PC-9 (cell line): ENCODE measurements around the gene DAP3.

Experiments used
- EZH2 ChIP-seq: fragments of 200-600 bp; sonication (generic); IDR thresholded peaks from 2 replicates; pipeline ENCODE4 v1.8.0; 2017; ENCODE audit warnings: antibody characterized with exemption, low read depth
- TF ChIP-seq, protein P1 (sequence below): fragments of 200-600 bp; sonication (generic); conservative IDR thresholded peaks from 2 replicates; pipeline ENCODE4 v1.6.1; 2017; ENCODE audit warnings: mixed run types, antibody characterized with exemption, mild to moderate bottlenecking, moderate library complexity

DNA sequence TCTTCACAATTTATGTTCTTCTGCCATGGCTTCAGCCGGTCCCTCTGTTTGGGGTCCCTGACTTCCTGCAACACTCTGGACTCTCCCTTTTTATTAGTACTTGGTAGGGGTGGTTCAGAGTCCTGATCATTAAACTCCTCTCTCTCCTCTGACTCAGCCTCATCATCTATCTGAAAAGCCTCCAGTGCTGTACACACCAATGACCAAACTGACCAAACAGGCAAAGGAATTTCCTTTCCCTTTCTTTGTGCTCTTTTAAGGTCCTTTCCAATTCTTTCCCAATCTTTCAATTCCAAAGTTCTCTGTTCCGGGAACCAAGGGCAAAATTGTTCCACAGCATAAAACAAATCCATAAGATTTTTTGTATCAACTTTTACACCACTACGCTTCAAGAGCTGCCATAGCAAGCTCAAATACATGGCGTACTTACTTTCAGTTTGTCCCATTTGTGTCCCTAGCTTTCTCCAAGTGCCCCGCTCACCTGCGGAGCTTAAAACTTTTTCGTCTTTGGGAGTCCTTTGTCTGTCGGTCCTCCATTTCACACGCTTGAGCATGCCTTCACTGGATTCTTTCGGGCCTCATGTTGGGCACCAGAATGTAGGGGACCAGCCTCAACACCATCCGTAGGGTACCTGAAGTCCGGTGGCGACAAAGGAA lies 9.6 kb downstream of the DAP3 start:
- TF ChIP-seq, protein P1, sequence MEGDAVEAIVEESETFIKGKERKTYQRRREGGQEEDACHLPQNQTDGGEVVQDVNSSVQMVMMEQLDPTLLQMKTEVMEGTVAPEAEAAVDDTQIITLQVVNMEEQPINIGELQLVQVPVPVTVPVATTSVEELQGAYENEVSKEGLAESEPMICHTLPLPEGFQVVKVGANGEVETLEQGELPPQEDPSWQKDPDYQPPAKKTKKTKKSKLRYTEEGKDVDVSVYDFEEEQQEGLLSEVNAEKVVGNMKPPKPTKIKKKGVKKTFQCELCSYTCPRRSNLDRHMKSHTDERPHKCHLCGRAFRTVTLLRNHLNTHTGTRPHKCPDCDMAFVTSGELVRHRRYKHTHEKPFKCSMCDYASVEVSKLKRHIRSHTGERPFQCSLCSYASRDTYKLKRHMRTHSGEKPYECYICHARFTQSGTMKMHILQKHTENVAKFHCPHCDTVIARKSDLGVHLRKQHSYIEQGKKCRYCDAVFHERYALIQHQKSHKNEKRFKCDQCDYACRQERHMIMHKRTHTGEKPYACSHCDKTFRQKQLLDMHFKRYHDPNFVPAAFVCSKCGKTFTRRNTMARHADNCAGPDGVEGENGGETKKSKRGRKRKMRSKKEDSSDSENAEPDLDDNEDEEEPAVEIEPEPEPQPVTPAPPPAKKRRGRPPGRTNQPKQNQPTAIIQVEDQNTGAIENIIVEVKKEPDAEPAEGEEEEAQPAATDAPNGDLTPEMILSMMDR: no peak
- no peak for TF ChIP-seq EZH2
